HL-60/S4 treated with retinoic acid at 250 ng/mL for 4 days and 3 days (cell line): Measurements from ENCODE around the gene ANKRD11.
"Not testable (repeated sequence)": the region's sequence is repeated elsewhere in the genome, so short reads cannot be mapped to it uniquely, and the experiment has no call there.

Experiments
- in situ Hi-C: fragments of 300-500 bp; cut with MboI; formaldehyde crosslinking; loops from 2 replicates; pipeline ENCODE4 v1.7.0; 2022; ENCODE audit warnings: low sequenced_read_pairs

The ANKRD11 gene

GRCh38 chr16:89273741-89274472 lies 216.5 kb downstream of the ANKRD11 start:
- in situ Hi-C loops: no loop called here

GRCh38 chr16:89272631-89273030 lies 217.7 kb downstream of the ANKRD11 start:
- in situ Hi-C loops: no loop called here

DNA sequence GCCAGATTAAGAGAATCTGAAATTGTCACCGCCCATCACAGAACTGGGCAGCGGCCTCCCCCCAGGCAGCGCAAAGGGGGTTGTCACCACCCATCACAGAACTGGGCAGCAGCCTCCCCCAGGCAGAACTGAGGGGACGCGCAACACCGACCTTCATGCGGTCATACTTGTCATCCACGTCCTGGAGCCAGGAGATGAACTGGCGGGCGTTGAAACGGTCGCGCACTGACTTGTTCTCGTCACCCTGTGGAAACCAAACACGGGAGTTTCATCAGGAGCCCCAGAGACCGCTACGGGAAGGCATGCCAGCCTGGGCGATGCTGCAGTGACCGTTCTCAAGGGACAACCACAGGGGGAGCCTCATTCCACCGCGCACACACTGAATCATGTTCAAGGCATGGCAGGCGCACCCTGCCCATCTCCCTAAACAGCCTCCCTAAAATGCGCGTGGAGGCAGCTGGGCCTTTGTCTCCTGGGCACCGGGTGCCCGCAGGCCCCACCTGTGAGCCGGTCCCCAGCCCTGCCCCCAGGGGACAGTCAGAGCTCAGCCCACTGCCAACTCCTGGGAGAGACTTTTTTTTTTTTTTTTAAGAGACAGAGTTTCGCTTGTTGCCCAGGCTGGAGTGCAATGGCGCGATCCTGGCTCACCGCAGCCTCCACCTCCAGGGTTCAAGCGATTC lies 219.6 kb downstream of the ANKRD11 start:
- in situ Hi-C loops: no loop called here

DNA sequence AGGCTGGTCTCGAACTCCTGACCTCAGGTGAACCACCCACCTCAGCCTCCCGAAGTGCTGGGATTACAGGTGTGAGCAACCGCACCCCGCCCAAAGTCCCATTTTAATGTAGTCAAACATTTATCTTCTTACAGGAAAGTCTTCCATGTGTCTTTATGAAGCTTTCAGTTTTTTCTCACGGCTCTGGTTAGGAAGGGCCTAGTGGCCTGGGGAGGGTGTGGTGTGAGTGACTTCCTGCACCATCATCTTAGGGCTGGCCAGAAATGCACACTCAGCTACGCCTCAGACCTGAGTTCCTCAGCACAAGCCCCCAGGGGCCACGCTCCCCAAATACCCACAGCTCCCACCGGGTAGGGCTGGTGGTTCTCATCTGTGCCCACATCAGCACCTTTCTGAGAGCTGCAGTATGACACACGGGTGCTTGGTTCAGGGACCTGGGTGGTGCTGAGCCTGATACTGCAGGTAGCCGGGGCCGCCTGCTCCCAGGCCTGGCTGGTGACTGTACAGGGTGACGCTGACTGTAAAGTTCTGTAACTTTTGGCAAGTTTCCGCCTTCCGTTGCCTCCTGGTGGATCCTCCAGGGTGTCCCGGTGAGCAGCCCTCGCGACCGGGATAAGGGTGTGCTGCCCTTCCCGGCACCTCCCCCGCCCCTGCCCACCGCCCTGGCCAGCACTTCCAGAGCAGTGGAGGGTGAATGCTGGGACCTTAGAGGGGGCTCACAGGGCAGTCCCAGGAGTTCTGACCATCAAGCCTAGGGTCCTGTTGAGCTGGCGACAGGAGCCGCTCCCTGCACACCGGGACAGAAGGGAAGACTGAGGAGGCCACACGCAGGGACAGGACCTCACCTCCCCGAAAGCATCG lies 220.3 kb downstream of the ANKRD11 start:
- in situ Hi-C loops: no loop called here

- in situ Hi-C loops: no loop called here
Observed at GRCh38 chr16:89268987-89269735, 221.2 kb downstream of the ANKRD11 start.

GRCh38 chr16:89268585-89268984 lies 221.8 kb downstream of the ANKRD11 start:
- in situ Hi-C loops: no loop called here

DNA sequence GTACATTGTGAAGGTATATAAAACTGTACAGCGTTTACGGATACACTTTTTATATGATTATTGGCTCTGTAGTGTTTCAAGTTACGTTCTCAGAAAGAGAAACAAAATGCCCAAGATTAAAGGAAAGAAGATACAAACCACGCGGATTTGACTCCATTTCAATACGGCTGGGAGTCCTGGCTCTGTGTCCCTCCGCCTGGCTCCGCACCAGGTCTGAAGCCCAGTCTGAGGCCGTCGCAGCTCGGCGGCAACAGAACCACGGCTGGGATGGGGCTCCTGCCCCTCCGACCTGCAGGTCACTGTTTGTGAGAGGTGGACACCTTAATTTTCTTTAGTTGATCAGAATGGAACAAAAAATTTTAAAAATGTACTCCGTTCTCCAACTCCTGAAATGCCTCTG lies 222.6 kb downstream of the ANKRD11 start:
- in situ Hi-C loops: not testable (repeated sequence)

GRCh38 chr16:89266521-89267134 lies 223.7 kb downstream of the ANKRD11 start:
- in situ Hi-C loops: no loop called here

DNA sequence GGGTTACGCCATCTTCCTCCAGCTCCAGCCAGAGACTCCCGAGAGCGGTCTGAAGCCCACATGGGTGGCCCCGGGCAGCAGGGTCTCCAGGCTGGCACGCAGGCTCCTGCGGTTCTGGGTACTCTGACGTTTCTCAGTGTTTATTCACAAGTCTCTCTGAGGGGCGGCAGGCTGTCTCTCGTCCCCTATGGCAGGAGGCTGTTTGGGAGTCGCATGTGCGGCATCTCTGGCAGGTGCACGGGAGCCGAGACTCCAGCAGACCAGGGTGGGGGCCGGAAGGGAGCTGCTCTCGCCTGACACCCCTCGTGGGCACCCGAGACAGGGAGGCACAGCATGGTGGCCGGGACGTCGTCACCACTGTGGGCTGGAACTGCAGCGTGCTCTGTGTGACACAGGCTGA lies 224.7 kb downstream of the ANKRD11 start:
- in situ Hi-C loops: no loop called here

DNA sequence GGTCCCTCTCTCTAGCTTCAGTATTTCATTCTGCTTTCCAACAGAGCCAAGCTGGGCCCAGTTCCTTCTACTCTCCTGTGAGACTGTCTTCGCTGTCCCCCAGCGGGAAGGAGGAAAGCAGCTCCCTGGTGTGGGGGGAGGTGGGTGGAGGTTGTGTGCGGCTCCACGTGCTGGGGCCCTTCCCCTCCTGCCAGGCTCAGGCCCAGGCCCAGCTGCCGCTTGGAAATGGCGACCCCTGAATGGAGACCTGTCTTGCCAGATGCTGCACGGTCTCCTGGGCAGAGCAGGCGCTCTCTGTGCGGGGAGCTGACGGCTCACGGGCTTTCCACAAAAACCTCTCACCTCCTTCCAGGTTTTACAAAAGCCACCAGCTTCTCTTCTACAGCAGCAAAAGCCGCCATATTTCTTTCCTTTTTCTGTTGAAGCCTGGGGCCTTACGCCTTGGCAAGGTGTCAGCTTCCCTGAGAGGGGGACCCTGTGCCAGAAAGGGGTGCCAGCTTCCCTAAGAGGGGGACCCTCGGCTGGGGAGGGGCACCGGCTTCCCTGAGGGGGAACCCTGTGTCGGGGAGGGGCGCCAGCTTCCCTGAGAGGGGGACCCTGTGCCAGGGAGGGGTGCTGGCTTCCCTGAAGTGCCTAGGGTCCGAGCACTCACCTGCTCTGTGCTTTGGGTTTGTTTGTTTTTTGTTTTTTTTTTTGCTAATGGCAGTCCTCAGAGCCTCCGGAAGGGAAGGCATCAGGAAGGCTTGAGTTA lies 225.4 kb downstream of the ANKRD11 start:
- in situ Hi-C loops: no loop called here

GRCh38 chr16:89261691-89262563 lies 228.4 kb downstream of the ANKRD11 start:
- in situ Hi-C loops: no loop called here

- in situ Hi-C loops: not testable (repeated sequence)
Observed at GRCh38 chr16:89259901-89260300, 230.5 kb downstream of the ANKRD11 start.

DNA sequence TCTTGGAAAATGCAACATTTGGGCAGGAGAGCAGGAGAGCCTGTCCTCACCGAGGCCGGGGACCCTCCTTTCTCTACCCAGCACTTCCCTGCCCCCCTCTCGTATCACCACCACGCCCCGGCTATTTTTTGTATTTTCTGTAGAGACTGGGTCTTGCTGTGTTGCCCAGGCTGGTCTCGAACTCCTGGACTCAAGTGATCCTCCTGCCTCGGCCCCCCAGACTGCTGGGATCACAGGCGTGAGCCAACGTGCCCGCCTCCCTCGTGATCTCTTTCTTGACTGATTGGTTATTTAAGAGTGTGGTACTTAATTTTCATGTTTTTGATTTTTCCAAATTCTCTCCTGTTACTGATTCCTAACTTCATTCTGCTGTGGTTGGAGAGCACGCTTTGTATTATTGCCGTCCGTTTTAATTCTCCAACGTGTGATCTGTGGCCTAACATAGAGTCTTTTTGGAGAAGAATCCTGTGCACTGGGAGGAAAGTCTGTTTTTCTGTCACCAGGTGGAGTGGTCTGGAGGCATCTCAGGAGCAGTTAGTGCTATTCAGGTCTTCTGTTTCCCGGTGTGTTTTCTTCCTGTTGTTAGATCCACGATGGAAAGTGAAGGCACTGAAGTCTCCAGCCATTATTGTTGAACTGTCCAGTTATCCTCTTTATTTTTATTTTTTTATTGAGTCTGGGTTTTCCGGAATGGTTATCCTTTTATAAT lies 232.4 kb downstream of the ANKRD11 start:
- in situ Hi-C loops: no loop called here

GRCh38 chr16:89257281-89257731 lies 233.1 kb downstream of the ANKRD11 start:
- in situ Hi-C loops: no loop called here

DNA sequence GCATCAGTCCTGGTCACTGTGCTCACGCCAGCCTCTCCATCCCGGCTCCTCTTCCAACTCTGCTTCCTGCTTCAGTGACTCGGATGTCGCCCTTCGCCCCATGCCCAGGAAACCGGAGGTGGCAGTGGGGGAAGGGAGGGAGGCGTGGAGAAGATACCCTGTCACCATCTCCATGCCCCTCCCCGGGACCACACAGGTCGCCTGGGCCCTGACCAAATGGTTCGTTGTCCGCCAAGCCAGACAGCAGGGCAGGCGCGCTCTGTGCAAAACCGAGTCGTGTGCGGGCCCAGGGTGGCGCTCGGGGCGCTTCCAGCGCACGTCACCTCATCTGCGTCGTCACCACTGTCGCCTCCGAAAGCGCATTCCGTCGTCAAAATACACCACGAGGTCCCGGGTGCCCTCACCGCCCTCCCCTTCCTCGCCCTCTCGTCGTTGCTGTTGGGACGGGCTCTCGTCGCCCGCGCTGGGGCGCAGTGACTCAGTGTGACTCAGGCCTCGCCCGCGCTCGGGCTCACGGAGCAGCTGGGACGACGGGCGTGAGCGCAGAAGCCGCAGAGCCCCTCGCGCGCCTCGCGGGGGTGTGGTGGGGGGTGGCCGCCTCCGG lies 233.6 kb downstream of the ANKRD11 start:
- in situ Hi-C loops: no loop called here

DNA sequence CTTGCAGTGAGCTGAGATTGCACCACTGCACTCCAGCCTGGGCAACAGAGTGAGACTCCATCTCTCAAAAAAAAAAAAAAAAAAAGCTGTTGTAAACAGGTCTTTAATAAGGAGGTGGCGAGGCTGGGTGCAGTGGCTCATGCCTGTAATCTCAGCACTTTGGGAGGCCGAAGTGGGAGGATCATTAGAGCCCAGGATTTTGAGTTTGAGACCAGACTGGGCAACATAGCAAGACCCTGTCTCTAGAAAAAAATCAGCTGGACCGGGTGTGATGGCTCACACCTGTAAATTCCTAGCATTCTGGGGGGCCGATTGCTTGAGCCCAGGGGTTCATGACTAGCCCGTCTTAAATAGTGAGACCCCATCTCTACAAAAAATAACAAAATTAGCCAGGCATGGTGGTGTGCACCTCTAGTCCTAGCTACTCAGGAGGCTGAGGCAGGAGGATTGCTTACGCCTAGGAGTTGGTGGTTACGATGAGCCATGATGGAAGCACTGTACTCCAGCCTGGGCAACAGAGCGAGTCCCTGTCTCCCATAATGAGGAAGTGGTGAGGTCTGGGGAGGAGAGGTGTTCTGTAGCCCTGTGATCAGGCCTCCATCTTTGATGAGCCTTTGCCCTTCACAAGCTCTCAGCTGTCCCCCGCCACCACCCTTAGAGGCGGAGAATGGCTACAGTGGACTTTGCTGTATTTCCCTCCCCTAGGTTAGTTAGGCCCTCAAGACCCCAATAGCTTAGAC lies 236.6 kb downstream of the ANKRD11 start:
- in situ Hi-C loops: no loop called here
